MCF 10A (cell line): Measurements from ENCODE around the gene TDRD7. TPM values are rescaled to one million over a fixed set of nuclear protein-coding genes. Genes with fewer than 3 reads are reported as not detected.

Experiments used
- BruUV-seq: library from RNA; stranded (reverse); fragments of 400-500 nt; replicated peaks from 2 replicates; lab custom pipeline; 2021; lab: Mats Ljungman, UMichigan
- CTCF ChIA-PET: fragments of 300-600 bp; sonication (Branson Sonifier 250); formaldehyde crosslinking; extraction: SDS; loops from one replicate; lab custom pipeline; 2021; ENCODE audit warnings: antibody characterized with exemption, inconsistent platforms; lab: Yijun Ruan, JAX
- POLR2A ChIA-PET: fragments of 300-600, 350-650 bp; sonication (Branson Sonifier 250); formaldehyde crosslinking; extraction: SDS; loops from one replicate; lab custom pipeline; 2020; ENCODE audit warnings: antibody characterized with exemption, inconsistent platforms; lab: Yijun Ruan, JAX
- DNase-seq: peaks from one replicate; pipeline ENCODE4 v3.0.0-alpha.2; 2018; ENCODE audit not compliant: unreplicated experiment
- H3K27ac Mint-ChIP-seq: one replicate; pipeline ENCODE4 v1.8.0; 2022; ENCODE audit warnings: mild to moderate bottlenecking, low read depth, mixed read lengths; ENCODE audit not compliant: unreplicated experiment
- H3K27me3 Mint-ChIP-seq: one replicate; pipeline ENCODE4 v1.8.0; 2022; ENCODE audit warnings: mixed read lengths; ENCODE audit not compliant: insufficient read depth, unreplicated experiment
- H3K36me3 Mint-ChIP-seq: one replicate; pipeline ENCODE4 v1.8.0; 2022; ENCODE audit warnings: mild to moderate bottlenecking, moderate library complexity, mixed read lengths; ENCODE audit not compliant: insufficient read depth, unreplicated experiment
- H3K4me1 Mint-ChIP-seq: one replicate; pipeline ENCODE4 v1.8.0; 2022; ENCODE audit warnings: mixed read lengths; ENCODE audit not compliant: insufficient read depth, unreplicated experiment
- H3K4me3 Mint-ChIP-seq: one replicate; pipeline ENCODE4 v1.8.0; 2022; ENCODE audit warnings: mild to moderate bottlenecking, moderate library complexity, mixed read lengths; ENCODE audit not compliant: unreplicated experiment
- H3K9me3 Mint-ChIP-seq: one replicate; pipeline ENCODE4 v1.8.0; 2022; ENCODE audit warnings: mixed read lengths; ENCODE audit not compliant: unreplicated experiment
- intact Hi-C: fragments of 100-400 bp; cut with micrococcal nuclease; formaldehyde crosslinking; loops from 2 replicates; pipeline ENCODE4 v1.14.1; 2022
- total RNA-seq: library from RNA; stranded (reverse); gene quantifications from 2 replicates; pipeline ENCODE4 v1.2.3, GENCODE V29; 2022
- TF ChIP-seq, protein P1 (sequence below): fragments of 200-600 bp; IDR thresholded peaks from one replicate; pipeline ENCODE4 v1.8.0; 2022; ENCODE audit warnings: antibody characterized with exemption, mild to moderate bottlenecking; ENCODE audit not compliant: unreplicated experiment

TDRD7 gene
- total RNA-seq, 1 experiment from 2014 or later = 7.1 TPM

- intact Hi-C loops = no loop called here
Observed at GRCh38 chr9:97519441-97519970, 107.6 kb downstream of the TDRD7 start.

DNA sequence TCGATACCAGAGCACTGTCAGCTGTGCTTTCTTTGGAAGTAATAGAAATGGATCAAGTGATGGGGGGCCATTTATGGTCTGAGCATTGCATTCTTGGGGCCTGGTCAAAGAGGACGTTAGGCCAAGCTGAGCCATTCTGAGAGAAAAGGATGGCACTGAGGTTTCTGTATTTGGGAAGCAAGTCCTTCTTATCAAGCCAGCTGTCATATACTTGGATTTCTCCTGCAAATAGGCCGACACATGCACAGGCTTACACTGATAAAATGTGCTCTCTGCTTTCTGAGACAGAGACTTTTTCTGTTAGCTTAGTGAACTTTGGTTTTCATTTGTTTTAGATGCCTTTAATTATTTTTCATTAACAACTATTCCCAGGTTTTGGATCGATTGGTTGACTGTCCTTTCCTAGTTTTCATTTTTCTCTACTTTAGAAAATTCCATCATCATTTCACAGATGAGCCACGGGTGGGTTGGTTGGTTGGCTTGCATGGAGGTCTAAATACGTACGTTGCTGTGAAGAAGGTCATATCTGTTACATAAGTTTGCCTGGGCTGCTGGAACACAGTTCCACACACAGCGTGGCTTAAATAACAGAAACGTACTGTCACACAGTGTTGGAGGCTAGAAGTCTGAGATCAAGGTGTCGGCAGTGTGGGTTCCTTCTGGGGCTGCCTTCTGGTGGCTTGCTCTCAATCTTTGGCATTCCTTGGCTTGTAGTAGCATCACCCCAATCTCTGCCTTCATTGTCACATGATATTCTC lies 109.9 kb downstream of the TDRD7 start:
- intact Hi-C loops = no loop called here
- ChIA-PET POLR2A (no interaction called here), CTCF (interaction anchor here (0.6 kb wide), 1 partner anchor 15 kb away, joined by 4 read pairs; no protein-coding TSS in a partner anchor)
- TF ChIP-seq, protein P1, sequence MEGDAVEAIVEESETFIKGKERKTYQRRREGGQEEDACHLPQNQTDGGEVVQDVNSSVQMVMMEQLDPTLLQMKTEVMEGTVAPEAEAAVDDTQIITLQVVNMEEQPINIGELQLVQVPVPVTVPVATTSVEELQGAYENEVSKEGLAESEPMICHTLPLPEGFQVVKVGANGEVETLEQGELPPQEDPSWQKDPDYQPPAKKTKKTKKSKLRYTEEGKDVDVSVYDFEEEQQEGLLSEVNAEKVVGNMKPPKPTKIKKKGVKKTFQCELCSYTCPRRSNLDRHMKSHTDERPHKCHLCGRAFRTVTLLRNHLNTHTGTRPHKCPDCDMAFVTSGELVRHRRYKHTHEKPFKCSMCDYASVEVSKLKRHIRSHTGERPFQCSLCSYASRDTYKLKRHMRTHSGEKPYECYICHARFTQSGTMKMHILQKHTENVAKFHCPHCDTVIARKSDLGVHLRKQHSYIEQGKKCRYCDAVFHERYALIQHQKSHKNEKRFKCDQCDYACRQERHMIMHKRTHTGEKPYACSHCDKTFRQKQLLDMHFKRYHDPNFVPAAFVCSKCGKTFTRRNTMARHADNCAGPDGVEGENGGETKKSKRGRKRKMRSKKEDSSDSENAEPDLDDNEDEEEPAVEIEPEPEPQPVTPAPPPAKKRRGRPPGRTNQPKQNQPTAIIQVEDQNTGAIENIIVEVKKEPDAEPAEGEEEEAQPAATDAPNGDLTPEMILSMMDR = no peak
- DNase-seq = no peak
- no peak overlapping the region for H3K27ac Mint-ChIP-seq
- H3K9me3 Mint-ChIP-seq = no peaks in the 10 kb centered on the region
- H3K27me3 Mint-ChIP-seq = peaks cover 14% of the 10 kb centered on the region
- no peak overlapping the region for H3K4me3 Mint-ChIP-seq
- BruUV-seq = no TSS peak
- peaks cover 5% of the 10 kb centered on the region for H3K36me3 Mint-ChIP-seq
- H3K4me1 Mint-ChIP-seq = peaks cover 21% of the 10 kb centered on the region

More at GRCh38 chr9:97519441-97519970, 107.6 kb downstream of the TDRD7 start:
- TF ChIP-seq, protein P1 = no peak
- peaks cover 25% of the 10 kb centered on the region for H3K27me3 Mint-ChIP-seq
- peaks cover 5% of the 10 kb centered on the region for H3K4me1 Mint-ChIP-seq
- ChIA-PET CTCF (interaction anchor here (1.2 kb wide), 1 partner anchor 50 kb away, joined by 4 read pairs; no protein-coding TSS in a partner anchor), POLR2A (no interaction called here)
- no peak overlapping the region for H3K4me3 Mint-ChIP-seq
- H3K36me3 Mint-ChIP-seq = peaks cover 5% of the 10 kb centered on the region
- no peaks in the 10 kb centered on the region for H3K9me3 Mint-ChIP-seq
- no TSS peak for BruUV-seq
- H3K27ac Mint-ChIP-seq = no peak overlapping the region
- DNase-seq = no peak

DNA sequence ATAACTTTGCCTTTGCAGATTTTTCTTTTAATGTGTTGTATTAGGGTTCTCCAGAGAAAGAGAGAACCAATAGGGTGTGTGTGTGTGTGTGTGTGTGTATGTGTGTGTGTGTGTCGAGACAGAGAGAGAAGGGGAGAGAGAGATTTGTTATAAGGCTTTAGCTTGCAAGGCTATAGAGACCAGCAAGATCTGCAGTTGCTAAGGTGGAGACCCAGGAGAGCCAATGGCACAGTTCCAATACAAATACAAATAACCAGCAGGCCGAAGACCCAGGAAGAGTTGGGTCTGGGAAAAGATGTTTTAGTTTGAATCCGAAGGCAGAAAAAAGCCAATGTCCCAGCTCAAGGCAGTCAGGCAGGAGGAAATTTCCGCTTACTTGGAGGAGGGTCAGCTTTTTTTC lies 112.5 kb downstream of the TDRD7 start:
- no peak for DNase-seq
- H3K4me1 Mint-ChIP-seq = peaks cover 28% of the 10 kb centered on the region
- no peaks in the 10 kb centered on the region for H3K36me3 Mint-ChIP-seq
- no peak overlapping the region for H3K4me3 Mint-ChIP-seq
- no TSS peak for BruUV-seq
- CTCF ChIA-PET = interaction anchor here (3.3 kb wide), 1 partner anchor 74 kb away, joined by 17 read pairs; no protein-coding TSS in a partner anchor
- POLR2A ChIA-PET = interaction anchor here (0.9 kb wide), 1 partner anchor 14 kb away, joined by 3 read pairs; no protein-coding TSS in a partner anchor
- intact Hi-C loops = no loop called here
- H3K27ac Mint-ChIP-seq = no peak overlapping the region
- no peaks in the 10 kb centered on the region for H3K9me3 Mint-ChIP-seq
- TF ChIP-seq, protein P1 = no peak
- H3K27me3 Mint-ChIP-seq = no peaks in the 10 kb centered on the region

- CTCF ChIA-PET = interaction anchor here (0.7 to 3.3 kb wide), 5 partner anchors 14 to 109 kb away, joined by 3 to 17 read pairs (median 3); no protein-coding TSS in a partner anchor
- BruUV-seq = no TSS peak
- Mint-ChIP-seq H3K4me1 (peaks cover 28% of the 10 kb centered on the region), H3K27ac (peak overlapping the region; percentile 3), H3K36me3 (no peaks in the 10 kb centered on the region), H3K27me3 (no peaks in the 10 kb centered on the region), H3K9me3 (no peaks in the 10 kb centered on the region), H3K4me3 (no peak overlapping the region)
- DNase-seq = peak; percentile 84
- POLR2A ChIA-PET = interaction anchor here (0.6 to 0.9 kb wide), 3 partner anchors 48 to 108 kb away, joined by 3 to 5 read pairs (median 3); partner anchors contain the start of genes NCBP1 and TSTD2
- intact Hi-C loops = no loop called here
- TF ChIP-seq, protein P1 = no peak
Observed at GRCh38 chr9:97525451-97525850, 113.6 kb downstream of the TDRD7 start.
